Naive thymus-derived CD8-positive, alpha-beta T cell (primary cell): ENCODE data around the gene SOBP. TPM values are rescaled to one million over a fixed set of nuclear protein-coding genes. Genes with fewer than 3 reads are reported as not detected.
A peak's percentile ranks its signal among the peaks of the same experiment; 100 is the strongest.

ENCODE experiments used
- ATAC-seq, 2 donors: fragments of 150-1000 bp; cut with Tn5 transposase in 1 of 2; sonication (Bioruptor Pico), chemical (Tn5 transposase) in 1 of 2; 1 replicate in 1 of 2; 2 replicates in 1 of 2; pipeline ENCODE4 v1.10.0; 2021; ENCODE audit warnings: mild to moderate bottlenecking in 2 of 2, moderate library complexity in 2 of 2
- POLR2A ChIA-PET: fragments of 350-600 bp; sonication (Branson Sonifier 250); formaldehyde crosslinking; loops from one replicate; lab custom pipeline; 2021; ENCODE audit warnings: antibody characterized with exemption; lab: Charles Lee
- DNase-seq, 10 donors: peaks; one replicate each; pipeline versions ENCODE4 v3.0.0 to v3.0.0-alpha.2; 2020 to 2022
- H3K27ac Mint-ChIP-seq, 10 donors: one replicate each; pipeline ENCODE4 v1.8.0; 2020 to 2022; ENCODE audit warnings: mild to moderate bottlenecking in 10 of 10, mixed read lengths in 10 of 10, moderate library complexity in 4 of 10, inconsistent platforms in 1 of 10
- H3K27me3 Mint-ChIP-seq, 5 donors: one replicate each; pipeline ENCODE4 v1.8.0; 2021 to 2022; ENCODE audit warnings: mixed read lengths in 5 of 5
- H3K36me3 Mint-ChIP-seq, 3 donors: one replicate each; pipeline ENCODE4 v1.8.0; 2020 to 2022; ENCODE audit warnings: mixed read lengths in 3 of 3, mild to moderate bottlenecking in 2 of 3, inconsistent platforms in 1 of 3
- H3K4me1 Mint-ChIP-seq, 4 donors: one replicate each; pipeline ENCODE4 v1.8.0; 2021 to 2022; ENCODE audit warnings: mixed read lengths in 4 of 4
- H3K4me3 Mint-ChIP-seq, 10 donors: one replicate each; pipeline ENCODE4 v1.8.0; 2020 to 2022; ENCODE audit warnings: mild to moderate bottlenecking in 10 of 10, mixed read lengths in 10 of 10, moderate library complexity in 6 of 10, inconsistent platforms in 1 of 10
- H3K9me3 Mint-ChIP-seq, 9 donors: one replicate each; pipeline ENCODE4 v1.8.0; 2020 to 2022; ENCODE audit warnings: mixed read lengths in 9 of 9, mild to moderate bottlenecking in 3 of 9, inconsistent platforms in 1 of 9, moderate library complexity in 1 of 9
- polyA plus RNA-seq, 3 donors: library from polyadenylated mRNA; unstranded; fragments of 300-500 nt; fragmentation: Illumina TruSeq; gene quantifications; one replicate each; pipeline ENCODE4 v1.2.3, GENCODE V29; 2021
- total RNA-seq, 8 experiments: library from RNA in 2 of 8; stranded (reverse) in 2 of 8; gene quantifications; one replicate each; pipeline ENCODE4 v1.2.3 and lab custom pipeline; 2021 to 2026

The SOBP gene
- total and polyA plus RNA-seq, 5 experiments from 2014 or later, result 0.05 to 1.4 (median 0.39) TPM

DNA sequence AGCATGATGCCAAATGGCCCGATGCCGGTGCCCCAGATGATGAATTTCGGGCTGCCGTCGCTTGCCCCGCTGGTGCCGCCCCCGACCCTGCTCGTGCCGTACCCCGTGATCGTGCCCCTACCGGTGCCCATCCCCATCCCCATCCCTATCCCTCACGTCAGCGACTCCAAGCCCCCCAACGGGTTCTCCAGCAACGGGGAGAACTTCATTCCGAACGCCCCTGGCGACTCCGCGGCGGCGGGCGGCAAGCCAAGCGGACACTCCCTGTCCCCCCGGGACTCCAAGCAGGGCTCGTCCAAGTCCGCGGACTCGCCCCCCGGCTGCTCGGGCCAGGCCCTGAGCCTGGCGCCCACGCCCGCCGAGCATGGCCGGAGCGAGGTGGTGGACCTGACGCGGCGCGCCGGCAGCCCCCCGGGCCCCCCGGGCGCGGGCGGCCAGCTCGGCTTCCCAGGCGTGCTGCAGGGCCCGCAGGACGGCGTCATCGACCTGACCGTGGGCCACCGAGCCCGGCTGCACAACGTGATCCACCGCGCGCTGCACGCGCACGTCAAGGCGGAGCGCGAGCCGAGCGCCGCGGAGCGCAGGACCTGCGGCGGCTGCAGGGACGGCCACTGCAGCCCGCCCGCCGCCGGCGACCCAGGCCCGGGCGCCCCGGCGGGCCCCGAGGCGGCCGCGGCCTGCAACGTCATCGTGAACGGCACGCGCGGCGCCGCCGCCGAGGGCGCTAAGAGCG lies 144.6 kb downstream of the SOBP start:
- peak overlapping the region; percentile 56 to 87 (median 72) for H3K4me3 Mint-ChIP-seq
- H3K27me3 Mint-ChIP-seq, result peaks cover 32 to 63% (median 45%) of the 10 kb centered on the region in 5 donors
- peak overlapping the region in 1 of 10 donors; percentile 43 for H3K27ac Mint-ChIP-seq
- POLR2A ChIA-PET, result interaction anchor here (2.0 kb wide), 1 partner anchor 22 kb away, joined by 5 read pairs; no protein-coding TSS in a partner anchor
- no peaks in the 10 kb centered on the region for H3K9me3 Mint-ChIP-seq
- H3K4me1 Mint-ChIP-seq, result peaks cover 0 to 19% (median 4%) of the 10 kb centered on the region in 4 donors
- ATAC-seq (peak; percentile 67 to 86), DNase-seq (peak in 5 of 10 donors; percentile 9 to 25 (median 23))
- peaks cover 0 to 3% (median 0%) of the 10 kb centered on the region in 3 donors for H3K36me3 Mint-ChIP-seq

DNA sequence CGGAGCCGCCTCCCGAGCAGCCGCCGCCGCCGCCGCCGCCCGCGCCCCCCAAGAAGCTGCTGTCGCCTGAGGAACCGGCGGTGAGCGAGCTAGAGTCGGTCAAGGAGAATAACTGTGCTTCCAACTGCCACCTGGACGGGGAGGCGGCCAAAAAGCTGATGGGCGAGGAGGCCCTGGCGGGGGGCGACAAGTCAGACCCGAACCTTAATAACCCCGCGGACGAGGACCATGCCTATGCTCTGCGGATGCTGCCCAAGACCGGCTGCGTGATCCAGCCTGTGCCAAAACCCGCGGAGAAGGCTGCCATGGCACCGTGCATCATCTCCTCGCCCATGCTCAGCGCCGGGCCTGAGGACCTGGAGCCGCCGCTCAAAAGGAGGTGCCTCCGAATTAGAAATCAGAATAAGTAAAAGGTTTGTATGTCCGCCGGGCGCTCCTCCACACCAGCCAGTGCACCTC lies 145.2 kb downstream of the SOBP start:
- H3K9me3 Mint-ChIP-seq, result no peaks in the 10 kb centered on the region
- peaks cover 0 to 21% (median 4%) of the 10 kb centered on the region in 4 donors for H3K4me1 Mint-ChIP-seq
- H3K4me3 Mint-ChIP-seq, result peak overlapping the region; percentile 42 to 77 (median 66)
- peaks cover 32 to 69% (median 45%) of the 10 kb centered on the region in 5 donors for H3K27me3 Mint-ChIP-seq
- peaks cover 0 to 3% (median 0%) of the 10 kb centered on the region in 3 donors for H3K36me3 Mint-ChIP-seq
- ATAC-seq (no peak), DNase-seq (no peak)
- POLR2A ChIA-PET, result interaction anchor here (2.0 kb wide), 1 partner anchor 21 kb away, joined by 5 read pairs; no protein-coding TSS in a partner anchor
- no peak overlapping the region for H3K27ac Mint-ChIP-seq

DNA sequence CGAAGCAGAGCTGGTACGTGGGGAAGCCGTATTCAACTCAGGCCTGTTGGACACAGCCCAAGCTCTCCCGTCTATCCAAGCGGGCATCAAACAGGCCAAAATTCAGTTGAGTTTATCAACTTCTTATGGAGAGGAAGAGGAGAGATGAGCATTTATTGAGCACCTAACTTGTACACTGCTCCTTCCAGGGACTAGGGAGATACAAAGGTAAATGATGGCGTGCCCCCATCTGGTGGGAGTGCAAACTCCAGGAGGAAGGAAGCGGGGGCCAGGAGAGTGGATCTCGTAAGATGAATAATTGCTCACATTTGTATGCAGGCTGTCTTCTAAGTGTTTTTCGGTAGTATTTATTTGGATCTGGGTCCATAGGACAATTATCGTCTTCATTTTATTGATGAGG lies 146.6 kb downstream of the SOBP start:
- Mint-ChIP-seq H3K36me3 (peaks cover 0 to 3% (median 0%) of the 10 kb centered on the region in 3 donors), H3K4me1 (peaks cover 0 to 32% (median 4%) of the 10 kb centered on the region in 4 donors), H3K9me3 (no peaks in the 10 kb centered on the region), H3K4me3 (peak overlapping the region in 1 of 10 donors; percentile 16), H3K27ac (peak overlapping the region in 1 of 10 donors; percentile 21), H3K27me3 (peaks cover 30 to 65% (median 42%) of the 10 kb centered on the region in 5 donors)
- POLR2A ChIA-PET, result interaction anchor here (2.0 kb wide), 1 partner anchor 20 kb away, joined by 5 read pairs; no protein-coding TSS in a partner anchor
- DNase-seq (no peak), ATAC-seq (no peak)

DNA sequence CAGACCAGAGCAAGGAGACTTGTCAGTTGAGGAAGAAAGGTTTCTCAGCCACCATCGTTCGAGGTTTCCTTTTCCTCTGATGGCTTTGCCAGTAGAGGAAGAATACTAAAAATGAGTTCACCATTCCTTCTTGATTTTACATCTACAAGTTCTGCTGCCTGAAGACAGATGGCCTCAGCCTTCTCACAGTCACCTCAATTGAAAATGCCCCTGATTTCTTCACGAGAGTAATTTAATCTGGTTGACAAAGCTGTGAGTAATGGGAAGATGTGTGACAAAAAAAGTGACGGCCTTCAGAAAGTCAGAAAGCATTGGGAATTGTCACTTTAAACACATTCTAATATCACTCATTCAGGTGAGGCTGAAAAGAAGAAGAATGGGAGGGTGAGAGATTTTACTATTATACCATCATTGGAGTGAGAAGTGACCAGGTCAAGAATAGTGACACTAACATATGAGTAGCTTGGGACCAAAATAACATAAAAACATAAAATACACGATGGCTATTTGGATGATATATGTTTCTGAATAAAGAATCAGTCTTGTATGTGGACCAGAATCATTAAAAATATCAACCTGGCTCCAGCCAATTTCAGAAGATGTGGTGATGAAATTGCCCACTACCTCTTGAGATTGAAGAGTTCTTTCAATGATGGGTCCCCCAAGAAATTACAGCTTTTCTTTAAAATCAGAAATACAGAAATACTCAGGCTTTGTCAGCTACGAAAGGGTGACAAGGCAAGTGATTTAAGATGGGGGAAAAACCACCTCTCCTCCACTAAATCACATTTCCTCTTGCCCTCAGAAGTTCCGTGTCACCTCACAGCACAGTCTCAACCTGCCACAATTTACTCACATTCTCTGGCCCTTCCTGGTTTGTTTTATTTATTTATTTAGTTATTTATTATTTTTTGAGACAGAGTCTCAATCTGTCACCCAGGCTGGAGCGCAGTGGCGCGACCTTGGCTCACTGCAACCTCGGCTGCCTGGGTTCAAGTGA lies 147.7 kb downstream of the SOBP start:
- H3K4me1 Mint-ChIP-seq, result peaks cover 0 to 42% (median 5%) of the 10 kb centered on the region in 4 donors
- H3K9me3 Mint-ChIP-seq, result no peaks in the 10 kb centered on the region
- no peak for ATAC-seq
- no peak overlapping the region for H3K4me3 Mint-ChIP-seq
- POLR2A ChIA-PET, result no interaction called here
- no peak overlapping the region for H3K27ac Mint-ChIP-seq
- H3K27me3 Mint-ChIP-seq, result peaks cover 26 to 55% (median 36%) of the 10 kb centered on the region in 5 donors
- H3K36me3 Mint-ChIP-seq, result peaks cover 0 to 3% (median 0%) of the 10 kb centered on the region in 3 donors
- no peak for DNase-seq

DNA sequence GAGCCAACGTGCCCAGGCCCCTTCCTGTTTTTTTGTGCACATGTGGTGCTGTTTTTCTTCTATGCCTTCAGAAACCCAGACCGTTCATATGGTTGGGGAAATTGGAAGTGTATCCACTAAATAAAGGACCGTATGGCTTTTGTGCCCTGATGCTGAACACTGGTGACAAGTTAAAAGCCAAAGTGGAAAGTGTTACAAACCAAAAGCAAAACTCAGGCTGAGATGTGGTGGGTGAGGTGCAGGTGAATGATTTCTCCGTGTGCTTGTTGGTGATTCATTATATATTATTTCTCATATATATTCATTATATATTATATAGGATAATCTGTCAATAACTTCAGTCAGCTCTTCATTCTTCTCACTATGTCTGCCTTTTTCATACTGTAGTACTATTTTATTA lies 148.6 kb downstream of the SOBP start:
- no peak for ATAC-seq
- Mint-ChIP-seq H3K27ac (no peak overlapping the region), H3K36me3 (peaks cover 0 to 3% (median 0%) of the 10 kb centered on the region in 3 donors), H3K4me3 (no peak overlapping the region), H3K4me1 (peaks cover 0 to 41% (median 5%) of the 10 kb centered on the region in 4 donors), H3K9me3 (no peaks in the 10 kb centered on the region), H3K27me3 (peaks cover 21 to 47% (median 28%) of the 10 kb centered on the region in 5 donors)
- DNase-seq, result no peak
- POLR2A ChIA-PET, result no interaction called here

DNA sequence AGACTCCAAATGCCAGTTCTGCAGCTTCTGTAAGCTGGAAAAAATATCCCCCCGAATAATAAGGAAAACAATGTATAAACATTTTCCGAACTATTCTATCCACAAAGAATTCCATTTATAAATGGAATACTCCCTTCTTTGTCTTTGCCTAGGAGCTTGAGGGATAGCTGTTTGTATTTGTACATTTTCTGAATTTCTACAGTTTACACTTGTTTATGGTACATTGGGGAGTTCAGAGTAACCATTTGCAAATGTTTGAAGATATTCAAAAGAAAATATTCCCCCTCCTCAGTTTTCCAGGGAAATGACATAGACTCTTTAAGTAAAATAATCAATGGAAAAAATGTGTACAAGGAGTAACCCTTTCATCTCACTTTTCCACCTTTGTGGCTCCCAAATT lies 149.6 kb downstream of the SOBP start:
- no peaks in the 10 kb centered on the region for H3K9me3 Mint-ChIP-seq
- no peak for ATAC-seq
- no peaks in the 10 kb centered on the region for H3K36me3 Mint-ChIP-seq
- H3K27me3 Mint-ChIP-seq, result peaks cover 15 to 39% (median 19%) of the 10 kb centered on the region in 5 donors
- H3K4me1 Mint-ChIP-seq, result peaks cover 0 to 39% (median 2%) of the 10 kb centered on the region in 4 donors
- no peak overlapping the region for H3K27ac Mint-ChIP-seq
- H3K4me3 Mint-ChIP-seq, result no peak overlapping the region
- POLR2A ChIA-PET, result no interaction called here
- no peak for DNase-seq

DNA sequence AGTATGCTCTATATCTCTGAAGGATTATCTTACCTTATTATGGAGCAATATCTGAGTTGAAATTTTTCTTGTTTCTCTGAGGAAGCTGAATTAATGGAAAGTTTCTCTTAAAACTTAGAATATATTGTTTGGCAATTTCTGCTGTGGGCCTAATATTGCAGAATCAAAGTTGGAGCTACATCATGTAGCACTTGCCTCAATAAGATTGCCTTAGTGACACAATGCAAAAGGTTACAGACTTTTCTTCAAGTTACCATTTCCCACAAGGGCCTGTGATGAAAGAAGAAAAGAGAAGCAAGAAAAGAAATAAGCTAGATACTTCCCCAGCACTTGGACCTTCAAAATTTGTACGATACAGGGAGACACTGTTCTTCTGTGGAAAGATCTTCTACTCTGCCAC lies 151.2 kb downstream of the SOBP start:
- H3K27me3 Mint-ChIP-seq, result peaks cover 10 to 29% (median 17%) of the 10 kb centered on the region in 5 donors
- no peak overlapping the region for H3K27ac Mint-ChIP-seq
- H3K9me3 Mint-ChIP-seq, result no peaks in the 10 kb centered on the region
- no peak for ATAC-seq
- H3K36me3 Mint-ChIP-seq, result no peaks in the 10 kb centered on the region
- POLR2A ChIA-PET, result no interaction called here
- H3K4me3 Mint-ChIP-seq, result no peak overlapping the region
- peaks cover 0 to 37% (median under 1%) of the 10 kb centered on the region in 4 donors for H3K4me1 Mint-ChIP-seq
- DNase-seq, result no peak

DNA sequence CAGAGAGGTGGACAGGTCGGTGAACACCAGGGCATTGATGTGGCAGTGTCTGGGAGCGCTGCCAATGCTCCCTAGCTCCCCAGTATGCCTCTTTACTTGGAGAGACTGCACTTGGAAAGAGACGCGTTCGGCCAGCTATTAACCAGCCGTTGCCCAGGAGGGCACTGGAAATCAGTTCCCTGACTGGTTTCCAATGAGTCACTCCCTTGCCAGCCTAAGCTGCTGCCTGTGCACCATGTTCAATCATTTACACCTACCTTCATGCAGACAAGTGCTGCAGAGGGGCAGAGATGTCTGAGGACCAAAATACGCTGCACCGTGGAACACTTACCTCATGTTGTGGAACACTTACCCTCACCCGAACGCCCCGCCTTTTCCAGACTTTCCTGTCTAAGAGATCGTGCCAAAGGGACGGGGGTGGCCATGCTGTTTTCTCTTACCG lies 151.6 kb downstream of the SOBP start:
- Mint-ChIP-seq H3K27me3 (peaks cover 6 to 25% (median 13%) of the 10 kb centered on the region in 5 donors), H3K4me3 (no peak overlapping the region), H3K9me3 (no peaks in the 10 kb centered on the region), H3K27ac (no peak overlapping the region), H3K4me1 (peaks cover 0 to 37% (median under 1%) of the 10 kb centered on the region in 4 donors), H3K36me3 (no peaks in the 10 kb centered on the region)
- ATAC-seq (no peak), DNase-seq (no peak)
- POLR2A ChIA-PET, result no interaction called here

DNA sequence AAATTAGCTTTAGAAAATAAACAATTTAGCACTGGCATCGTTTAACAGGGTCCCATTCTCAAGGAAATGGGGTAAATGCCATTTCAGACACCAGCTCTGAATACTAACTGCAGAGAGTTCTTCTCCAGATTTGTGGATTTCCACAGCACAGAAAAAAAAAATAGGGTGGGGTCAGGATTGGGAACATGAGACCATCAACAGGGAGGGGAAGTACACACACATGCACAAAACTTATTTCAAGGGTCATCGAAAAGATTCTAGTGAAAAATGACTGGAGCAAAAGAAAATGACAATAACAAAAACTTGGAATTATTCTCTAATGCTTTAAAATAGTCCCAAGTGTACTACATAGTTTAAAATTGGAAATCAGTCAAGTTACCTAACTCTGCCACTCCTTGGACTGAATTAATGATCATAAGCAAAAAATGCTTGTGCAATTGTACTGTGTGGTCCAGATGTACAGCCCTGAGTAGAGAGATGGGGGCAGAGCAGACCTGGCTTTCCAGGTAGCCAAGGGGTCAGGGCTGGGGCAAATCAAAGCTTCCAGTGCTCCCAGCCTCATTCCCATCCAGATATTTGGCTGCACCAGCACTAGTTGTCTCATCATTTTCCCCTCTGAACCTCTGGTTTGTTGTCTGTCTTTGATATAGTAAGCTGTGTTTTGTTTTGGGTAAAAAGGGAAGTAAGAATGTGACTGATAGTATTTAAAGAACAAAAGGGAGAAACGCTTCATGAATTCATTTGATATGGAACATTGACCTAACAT lies 152.4 kb downstream of the SOBP start:
- DNase-seq (no peak), ATAC-seq (no peak)
- Mint-ChIP-seq H3K4me1 (peaks cover 0 to 33% (median under 1%) of the 10 kb centered on the region in 4 donors), H3K9me3 (no peaks in the 10 kb centered on the region), H3K27me3 (peaks cover 5 to 17% (median 6%) of the 10 kb centered on the region in 5 donors), H3K4me3 (peak overlapping the region in 1 of 10 donors; percentile 28), H3K36me3 (no peaks in the 10 kb centered on the region), H3K27ac (no peak overlapping the region)
- POLR2A ChIA-PET, result interaction anchor here (0.6 kb wide), 1 partner anchor 80 kb away, joined by 5 read pairs; no protein-coding TSS in a partner anchor

DNA sequence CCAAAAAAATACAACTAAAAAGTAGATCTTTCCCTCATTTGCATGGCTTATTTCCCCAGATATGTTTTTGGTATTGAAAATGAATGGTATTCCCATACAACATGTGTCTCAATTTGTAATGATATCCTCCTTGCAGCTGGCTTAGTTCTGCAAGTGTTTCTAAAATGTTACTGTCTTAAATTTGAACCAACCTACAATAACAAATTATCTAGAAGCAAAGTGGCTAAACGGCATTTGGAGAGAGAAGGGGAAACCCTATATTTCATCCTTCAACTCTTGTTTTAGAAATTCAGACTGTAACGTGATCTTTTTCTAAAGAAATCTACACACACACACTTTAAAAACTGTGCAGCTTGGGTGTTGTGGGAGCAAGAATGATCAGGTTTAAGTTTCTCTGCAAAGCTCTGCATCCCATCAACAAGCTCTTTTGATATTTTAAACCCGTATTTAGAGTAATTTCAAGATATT lies 153.0 kb downstream of the SOBP start:
- POLR2A ChIA-PET, result interaction anchor here (0.6 kb wide), 1 partner anchor 79 kb away, joined by 5 read pairs; no protein-coding TSS in a partner anchor

DNA sequence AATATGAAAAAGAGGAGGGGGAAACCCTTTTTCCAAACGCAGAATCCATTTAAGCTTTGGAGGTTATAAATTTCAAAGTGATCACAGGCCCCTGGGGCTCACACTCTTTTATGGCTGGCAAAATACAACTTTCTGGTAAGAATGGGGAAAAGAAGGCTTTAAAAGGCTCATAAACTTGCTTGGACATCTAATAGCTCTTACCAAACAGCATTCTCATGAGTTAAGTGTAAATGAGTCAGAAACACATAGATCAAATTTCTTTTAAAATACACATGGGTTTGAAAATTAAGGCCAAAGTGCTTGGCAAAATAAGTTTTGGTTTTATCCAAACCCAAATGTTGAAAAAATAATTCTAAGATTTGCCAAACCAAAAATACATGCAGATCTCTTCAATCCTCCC lies 154.6 kb downstream of the SOBP start:
- ATAC-seq (no peak), DNase-seq (no peak)
- Mint-ChIP-seq H3K4me1 (peaks cover 0 to 28% (median under 1%) of the 10 kb centered on the region in 4 donors), H3K27me3 (peaks cover 3 to 11% (median 6%) of the 10 kb centered on the region in 5 donors), H3K27ac (no peak overlapping the region), H3K4me3 (no peak overlapping the region), H3K36me3 (no peaks in the 10 kb centered on the region), H3K9me3 (no peaks in the 10 kb centered on the region)
- POLR2A ChIA-PET, result interaction anchor here (1.4 kb wide), 1 partner anchor 185 kb away, joined by 4 read pairs; the partner anchor contains the start of gene PDSS2

More for the DNA sequence above, 153.0 kb downstream of the SOBP start:
- ATAC-seq (no peak), DNase-seq (no peak)
- Mint-ChIP-seq H3K4me1 (peaks cover 0 to 29% (median under 1%) of the 10 kb centered on the region in 4 donors), H3K4me3 (peak overlapping the region in 1 of 10 donors; percentile 3), H3K36me3 (no peaks in the 10 kb centered on the region), H3K27me3 (peaks cover 4 to 13% (median 6%) of the 10 kb centered on the region in 5 donors), H3K27ac (no peak overlapping the region), H3K9me3 (no peaks in the 10 kb centered on the region)
